SK-N-SH treated with all-trans-retinoic acid at 6 μM for 48 hours (cell line): ENCODE measurements around the gene CA7.

Experiments used
- ATAC-seq: fragments of 200-7000 bp; cut with Tn5 transposase; 3 replicates; pipeline ENCODE4 v1.9.1; 2020; ENCODE audit warnings: mild to moderate bottlenecking, moderate library complexity
- CSDC2 ChIP-seq: fragments of 250-450 bp; sonication (Bioruptor Pico); IDR thresholded peaks from 2 replicates; pipeline ENCODE4 v1.5.0; 2020; ENCODE audit warnings: mild to moderate bottlenecking, moderate library complexity
- CSRNP3 ChIP-seq: fragments of 250-450 bp; sonication (Bioruptor Pico); IDR thresholded peaks from 2 replicates; pipeline ENCODE4 v1.5.1; 2021; ENCODE audit warnings: mild to moderate bottlenecking, moderate library complexity
- ESRRG ChIP-seq: fragments of 250-450 bp; sonication (Bioruptor Pico); IDR thresholded peaks from 2 replicates; pipeline ENCODE4 v1.6.1; 2021; ENCODE audit warnings: mild to moderate bottlenecking
- ISL1 ChIP-seq: fragments of 250-450 bp; sonication (Bioruptor Pico); IDR thresholded peaks from 2 replicates; pipeline ENCODE4 v2.1.2; 2022; ENCODE audit warnings: mild to moderate bottlenecking, moderate library complexity
- OSR1 ChIP-seq: fragments of 250-450 bp; sonication (Bioruptor Pico); IDR thresholded peaks from 2 replicates; pipeline ENCODE4 v1.8.0; 2022; ENCODE audit warnings: moderate library complexity, mild to moderate bottlenecking, inconsistent platforms
- POU6F1 ChIP-seq: fragments of 250-450 bp; sonication (Bioruptor Pico); IDR thresholded peaks from 2 replicates; pipeline ENCODE4 v1.8.0; 2021; ENCODE audit warnings: low read depth, mild to moderate bottlenecking, moderate library complexity, borderline replicate concordance
- PPARA ChIP-seq: fragments of 250-450 bp; sonication (Bioruptor Pico); IDR thresholded peaks from 2 replicates; pipeline ENCODE4 v1.5.0; 2020; ENCODE audit warnings: mild to moderate bottlenecking, borderline replicate concordance
- RARB ChIP-seq: fragments of 250-450 bp; sonication (Bioruptor Pico); IDR thresholded peaks from 2 replicates; pipeline ENCODE4 v1.8.0; 2021; ENCODE audit warnings: mild to moderate bottlenecking, moderate library complexity
- SNAI2 ChIP-seq: fragments of 250-450 bp; sonication (Bioruptor Pico); IDR thresholded peaks from 2 replicates; pipeline ENCODE4 v1.5.0; 2020; ENCODE audit warnings: mild to moderate bottlenecking, moderate library complexity
- TCF4 ChIP-seq: fragments of 250-450 bp; sonication (Bioruptor Pico); IDR thresholded peaks from 2 replicates; pipeline ENCODE4 v1.8.0; 2021; ENCODE audit warnings: mild to moderate bottlenecking, moderate library complexity, borderline replicate concordance
- TOX ChIP-seq: fragments of 250-450 bp; sonication (Bioruptor Pico); IDR thresholded peaks from 2 replicates; pipeline ENCODE4 v1.8.0; 2021; ENCODE audit warnings: mild to moderate bottlenecking, moderate library complexity, borderline replicate concordance
- ZC3H10 ChIP-seq: fragments of 250-450 bp; sonication (Bioruptor Pico); IDR thresholded peaks from 2 replicates; pipeline ENCODE4 v1.5.1; 2021; ENCODE audit warnings: mild to moderate bottlenecking, moderate library complexity
- ZFP3 ChIP-seq: fragments of 250-450 bp; sonication (Bioruptor Pico); IDR thresholded peaks from 2 replicates; pipeline ENCODE4 v1.5.0; 2020; ENCODE audit warnings: mild to moderate bottlenecking, moderate library complexity
- ZFP30 ChIP-seq: fragments of 450-650 bp; formaldehyde crosslinking; IDR thresholded peaks from 2 replicates; pipeline ENCODE4 v1.5.0; 2022; ENCODE audit warnings: mild to moderate bottlenecking, moderate library complexity
- ZNF565 ChIP-seq: fragments of 450-650 bp; formaldehyde crosslinking; conservative IDR thresholded peaks from 2 replicates; pipeline ENCODE4 v1.5.0; 2020; ENCODE audit warnings: low read depth, mild to moderate bottlenecking, moderate library complexity
- ZNF70 ChIP-seq: fragments of 450-650 bp; formaldehyde crosslinking; IDR thresholded peaks from 2 replicates; pipeline ENCODE4 v1.5.0; 2020; ENCODE audit warnings: mild to moderate bottlenecking, moderate library complexity
- ZNF8 ChIP-seq: fragments of 450-650 bp; formaldehyde crosslinking; IDR thresholded peaks from 2 replicates; pipeline ENCODE4 v1.5.0; 2020; ENCODE audit warnings: mild to moderate bottlenecking, moderate library complexity
- TF ChIP-seq, protein P1 (sequence below): fragments of 250-450 bp; sonication (Bioruptor Pico); IDR thresholded peaks from 2 replicates; pipeline ENCODE4 v1.5.0; 2020; ENCODE audit warnings: mild to moderate bottlenecking, moderate library complexity
- TF ChIP-seq, protein P2 (sequence below): fragments of 250-450 bp; sonication (Bioruptor Pico); IDR thresholded peaks from 2 replicates; pipeline ENCODE4 v1.5.1; 2020; ENCODE audit warnings: low read depth, mild to moderate bottlenecking, moderate library complexity
- TF ChIP-seq, protein P3 (sequence below): fragments of 250-450 bp; sonication (Bioruptor Pico); IDR thresholded peaks from 2 replicates; pipeline ENCODE4 v1.8.0; 2020; ENCODE audit warnings: mild to moderate bottlenecking, moderate library complexity, borderline replicate concordance

The CA7 gene

DNA sequence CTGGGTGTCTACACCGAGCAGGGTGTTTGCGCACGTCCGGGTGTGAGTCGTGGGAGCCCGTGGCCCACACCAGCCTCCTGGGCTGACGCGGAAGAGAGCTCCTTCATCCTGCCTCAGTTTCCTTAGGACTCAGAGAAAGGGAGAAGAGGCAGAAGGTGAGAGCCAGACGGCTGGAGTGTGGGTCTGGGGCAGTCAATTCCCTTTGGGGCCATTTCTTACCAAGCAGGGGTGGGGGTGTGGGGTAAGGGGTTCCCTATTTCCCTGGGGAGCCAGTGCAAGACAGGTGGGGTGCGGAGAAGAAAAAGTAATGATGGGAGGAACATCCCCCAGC, 831 bp downstream of the CA7 start:
- TF ChIP-seq ZNF565 (CRISPR knock-in tag) (no peak), TOX (no peak), POU6F1 (no peak), ISL1 (CRISPR knock-in tag) (no peak), ZFP3 (no peak), CSRNP3 (CRISPR knock-in tag) (no peak), ZC3H10 (no peak), SNAI2 (CRISPR knock-in tag) (no peak), OSR1 (no peak), ESRRG (CRISPR knock-in tag) (no peak), ZFP30 (no peak), ZNF70 (CRISPR knock-in tag) (no peak)
- TF ChIP-seq, protein P1, sequence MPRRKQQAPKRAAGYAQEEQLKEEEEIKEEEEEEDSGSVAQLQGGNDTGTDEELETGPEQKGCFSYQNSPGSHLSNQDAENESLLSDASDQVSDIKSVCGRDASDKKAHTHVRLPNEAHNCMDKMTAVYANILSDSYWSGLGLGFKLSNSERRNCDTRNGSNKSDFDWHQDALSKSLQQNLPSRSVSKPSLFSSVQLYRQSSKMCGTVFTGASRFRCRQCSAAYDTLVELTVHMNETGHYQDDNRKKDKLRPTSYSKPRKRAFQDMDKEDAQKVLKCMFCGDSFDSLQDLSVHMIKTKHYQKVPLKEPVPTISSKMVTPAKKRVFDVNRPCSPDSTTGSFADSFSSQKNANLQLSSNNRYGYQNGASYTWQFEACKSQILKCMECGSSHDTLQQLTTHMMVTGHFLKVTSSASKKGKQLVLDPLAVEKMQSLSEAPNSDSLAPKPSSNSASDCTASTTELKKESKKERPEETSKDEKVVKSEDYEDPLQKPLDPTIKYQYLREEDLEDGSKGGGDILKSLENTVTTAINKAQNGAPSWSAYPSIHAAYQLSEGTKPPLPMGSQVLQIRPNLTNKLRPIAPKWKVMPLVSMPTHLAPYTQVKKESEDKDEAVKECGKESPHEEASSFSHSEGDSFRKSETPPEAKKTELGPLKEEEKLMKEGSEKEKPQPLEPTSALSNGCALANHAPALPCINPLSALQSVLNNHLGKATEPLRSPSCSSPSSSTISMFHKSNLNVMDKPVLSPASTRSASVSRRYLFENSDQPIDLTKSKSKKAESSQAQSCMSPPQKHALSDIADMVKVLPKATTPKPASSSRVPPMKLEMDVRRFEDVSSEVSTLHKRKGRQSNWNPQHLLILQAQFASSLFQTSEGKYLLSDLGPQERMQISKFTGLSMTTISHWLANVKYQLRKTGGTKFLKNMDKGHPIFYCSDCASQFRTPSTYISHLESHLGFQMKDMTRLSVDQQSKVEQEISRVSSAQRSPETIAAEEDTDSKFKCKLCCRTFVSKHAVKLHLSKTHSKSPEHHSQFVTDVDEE (CRISPR knock-in tag): no peak
- TF ChIP-seq, protein P2, sequence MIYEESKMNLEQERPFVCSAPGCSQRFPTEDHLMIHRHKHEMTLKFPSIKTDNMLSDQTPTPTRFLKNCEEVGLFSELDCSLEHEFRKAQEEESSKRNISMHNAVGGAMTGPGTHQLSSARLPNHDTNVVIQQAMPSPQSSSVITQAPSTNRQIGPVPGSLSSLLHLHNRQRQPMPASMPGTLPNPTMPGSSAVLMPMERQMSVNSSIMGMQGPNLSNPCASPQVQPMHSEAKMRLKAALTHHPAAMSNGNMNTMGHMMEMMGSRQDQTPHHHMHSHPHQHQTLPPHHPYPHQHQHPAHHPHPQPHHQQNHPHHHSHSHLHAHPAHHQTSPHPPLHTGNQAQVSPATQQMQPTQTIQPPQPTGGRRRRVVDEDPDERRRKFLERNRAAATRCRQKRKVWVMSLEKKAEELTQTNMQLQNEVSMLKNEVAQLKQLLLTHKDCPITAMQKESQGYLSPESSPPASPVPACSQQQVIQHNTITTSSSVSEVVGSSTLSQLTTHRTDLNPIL (CRISPR knock-in tag): no peak
- TF ChIP-seq, all 23 proteins: peak for 0
- no peak for ATAC-seq

DNA sequence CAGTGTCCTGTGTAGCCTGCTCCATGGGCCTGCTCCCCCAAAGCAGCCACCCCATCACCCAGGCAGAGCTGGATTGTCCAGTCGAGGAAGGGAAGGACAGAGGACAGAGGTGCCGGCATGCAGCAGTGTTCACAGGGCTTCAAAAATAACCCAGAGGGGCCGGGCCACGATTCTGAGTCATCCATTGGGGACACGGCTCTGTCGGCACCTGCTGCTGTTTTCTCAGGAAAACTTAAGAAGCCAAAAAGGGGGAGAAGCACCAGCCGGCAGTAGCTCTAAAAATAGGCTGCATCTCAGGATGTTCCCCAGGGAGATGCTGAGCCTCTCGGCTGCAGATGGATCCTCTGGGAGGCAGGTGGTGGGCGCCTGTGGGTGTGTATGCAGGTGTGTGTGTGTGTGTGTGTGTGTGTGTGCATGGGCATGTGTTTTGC, 1.6 kb downstream of the CA7 start:
- ATAC-seq: no peak
- TF ChIP-seq, protein P1 (CRISPR knock-in tag): no peak
- TF ChIP-seq CSRNP3 (CRISPR knock-in tag) (no peak), POU6F1 (no peak), OSR1 (no peak), TCF4 (CRISPR knock-in tag) (no peak), ZNF8 (CRISPR knock-in tag) (no peak), ZNF565 (CRISPR knock-in tag) (no peak), ESRRG (CRISPR knock-in tag) (no peak), RARB (no peak), ZNF70 (CRISPR knock-in tag) (no peak), CSDC2 (CRISPR knock-in tag) (no peak), PPARA (CRISPR knock-in tag) (no peak)
- TF ChIP-seq, protein P3, sequence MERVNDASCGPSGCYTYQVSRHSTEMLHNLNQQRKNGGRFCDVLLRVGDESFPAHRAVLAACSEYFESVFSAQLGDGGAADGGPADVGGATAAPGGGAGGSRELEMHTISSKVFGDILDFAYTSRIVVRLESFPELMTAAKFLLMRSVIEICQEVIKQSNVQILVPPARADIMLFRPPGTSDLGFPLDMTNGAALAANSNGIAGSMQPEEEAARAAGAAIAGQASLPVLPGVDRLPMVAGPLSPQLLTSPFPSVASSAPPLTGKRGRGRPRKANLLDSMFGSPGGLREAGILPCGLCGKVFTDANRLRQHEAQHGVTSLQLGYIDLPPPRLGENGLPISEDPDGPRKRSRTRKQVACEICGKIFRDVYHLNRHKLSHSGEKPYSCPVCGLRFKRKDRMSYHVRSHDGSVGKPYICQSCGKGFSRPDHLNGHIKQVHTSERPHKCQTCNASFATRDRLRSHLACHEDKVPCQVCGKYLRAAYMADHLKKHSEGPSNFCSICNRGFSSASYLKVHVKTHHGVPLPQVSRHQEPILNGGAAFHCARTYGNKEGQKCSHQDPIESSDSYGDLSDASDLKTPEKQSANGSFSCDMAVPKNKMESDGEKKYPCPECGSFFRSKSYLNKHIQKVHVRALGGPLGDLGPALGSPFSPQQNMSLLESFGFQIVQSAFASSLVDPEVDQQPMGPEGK (CRISPR knock-in tag): no peak
